Measurements from ENCODE around the gene COPS7A.

DNA sequence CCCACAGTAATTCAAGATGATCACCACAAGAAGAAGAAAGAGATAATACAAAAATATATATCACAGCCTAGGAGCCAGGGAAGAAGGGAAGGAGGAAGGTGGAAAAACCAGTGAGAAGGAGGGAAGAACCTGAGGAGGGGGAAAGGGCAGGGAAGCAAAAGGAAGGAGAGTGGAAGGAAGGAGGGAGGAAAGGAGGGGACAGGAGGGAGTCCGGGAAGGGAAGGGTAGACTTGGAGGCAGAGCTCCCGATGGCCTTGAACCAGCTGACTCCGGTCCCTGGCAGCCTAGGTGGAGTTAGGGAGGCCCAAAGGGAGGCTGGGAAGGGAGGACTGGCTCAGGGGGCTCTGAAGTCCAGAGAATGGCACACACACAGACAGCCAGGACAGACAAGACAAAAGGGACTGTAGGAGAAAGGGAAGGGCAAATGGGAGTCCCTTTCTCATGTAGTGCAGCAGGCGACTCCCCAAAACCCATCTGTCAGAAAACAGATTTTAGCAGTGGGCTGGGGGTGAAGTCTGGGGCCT, 30.0 kb upstream of the COPS7A start:
- TF ChIP-seq EZH2 (IDR thresholded peaks at IDR 0.05; ENCODE audit: insufficient read depth, poor library complexity, severe bottlenecking): no peak
- TF ChIP-seq EZH2phosphoT487 (IDR thresholded peaks at IDR 0.05; ENCODE audit: insufficient read depth, low read depth): no peak
